HG02970 (cell line): ENCODE measurements around the gene PITPNM3.
"Not testable (repeated sequence)": the region's sequence is repeated elsewhere in the genome, so short reads cannot be mapped to it uniquely, and the experiment has no call there.

ENCODE experiments used
- ATAC-seq: cut with Tn5 transposase; IDR thresholded peaks from one replicate; pipeline ENCODE4 v1.9.1; 2021; ENCODE audit warnings: mild to moderate bottlenecking, moderate library complexity, moderate number of reproducible peaks; ENCODE audit not compliant: unreplicated experiment, low FRiP score

The PITPNM3 gene

DNA sequence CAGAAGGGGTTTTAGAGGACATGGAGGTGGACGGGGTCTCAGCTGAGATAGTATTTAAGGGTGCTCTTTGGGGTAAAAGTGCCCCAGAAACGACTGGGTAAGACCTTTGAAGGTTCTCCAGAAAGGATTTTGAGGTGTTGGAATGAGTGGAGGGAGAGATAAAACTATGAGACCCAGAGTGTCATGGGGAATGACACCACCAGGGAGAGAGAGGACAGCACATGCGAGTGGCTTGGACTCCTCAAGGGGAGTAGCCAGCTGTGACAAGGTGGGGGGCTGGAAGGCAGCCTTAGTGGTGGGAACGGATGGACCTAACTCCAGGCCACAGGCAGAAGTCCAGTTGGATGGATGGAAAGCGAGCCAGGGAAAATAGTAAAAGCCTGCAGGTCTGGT lies 19.2 kb upstream of the PITPNM3 start:
- ATAC-seq = no peak

DNA sequence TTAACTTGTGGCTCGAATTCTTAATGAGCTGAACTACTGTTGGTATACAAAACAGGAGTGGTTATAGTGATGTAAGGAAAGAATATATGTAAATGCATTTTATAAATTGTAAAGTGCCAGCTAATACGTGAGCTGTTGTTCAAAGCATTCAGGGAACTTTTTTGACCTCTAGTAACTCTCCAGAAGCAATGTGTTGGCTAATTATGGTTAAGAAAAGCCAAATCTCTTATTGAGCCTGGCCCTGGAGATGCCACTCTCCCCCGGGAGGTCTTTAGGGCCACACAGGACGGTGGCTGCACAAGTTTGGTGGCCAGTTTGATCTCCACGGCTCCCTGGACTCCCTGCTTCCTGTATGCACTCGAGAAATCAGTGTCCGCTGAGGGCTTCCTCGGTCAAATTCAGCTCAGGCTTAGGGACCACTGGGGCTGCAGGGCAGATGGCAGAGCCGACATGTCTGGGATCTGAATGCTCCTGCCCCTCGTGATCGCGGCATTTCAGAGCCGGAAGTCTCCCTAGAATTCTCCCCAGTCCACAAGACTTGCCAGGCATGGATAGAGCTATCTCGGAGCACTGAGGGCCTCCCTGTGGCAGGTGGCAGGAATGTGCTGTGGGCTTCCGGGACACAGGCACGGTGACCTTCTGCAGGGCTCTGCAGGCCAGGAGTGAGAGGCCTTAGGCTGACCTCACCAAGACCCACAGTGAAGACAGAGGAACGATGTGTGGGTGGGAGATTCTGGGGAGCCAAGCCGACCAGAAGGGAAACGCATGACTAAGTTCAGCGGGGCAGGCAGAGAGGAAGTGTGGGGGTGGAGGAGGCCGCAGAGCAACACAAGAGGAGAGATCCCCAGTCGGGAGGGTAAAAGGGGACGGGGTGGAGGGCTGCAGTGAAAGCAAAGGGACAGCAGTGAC lies 18.6 kb upstream of the PITPNM3 start:
- ATAC-seq = no peak

DNA sequence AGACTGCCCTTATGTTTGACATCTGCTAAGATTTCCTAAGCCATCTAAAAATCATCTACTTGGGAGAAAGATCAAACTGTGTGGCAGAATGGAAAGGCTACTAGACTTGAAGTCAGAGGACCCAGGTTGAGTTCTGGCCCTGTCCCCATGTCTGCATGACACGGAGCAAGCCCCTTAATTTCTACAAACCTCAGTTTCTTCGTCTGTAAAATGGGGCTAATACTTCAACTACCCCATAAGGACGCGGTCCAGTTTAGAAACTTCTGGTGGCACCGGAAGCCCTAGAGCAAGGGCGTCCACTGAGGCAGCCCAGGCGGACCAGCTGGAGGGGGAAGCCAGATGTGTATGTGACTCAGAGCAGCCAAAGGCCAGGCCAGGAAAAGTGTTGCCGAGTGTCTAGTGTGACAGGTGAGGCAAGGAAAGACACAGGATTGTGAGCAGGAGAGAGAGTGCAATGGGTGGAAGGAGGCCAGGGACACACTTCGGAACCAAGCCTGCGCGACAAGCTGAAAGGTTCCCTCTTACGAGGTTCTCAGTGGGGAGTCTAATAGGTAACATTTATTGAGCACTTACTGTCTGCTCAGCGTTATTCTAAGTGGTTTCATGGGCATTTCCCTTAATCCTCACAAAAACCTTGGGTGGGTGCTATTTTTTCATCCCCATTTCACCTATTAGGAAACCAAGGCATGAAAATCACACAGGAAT lies 17.8 kb upstream of the PITPNM3 start:
- ATAC-seq = no peak

DNA sequence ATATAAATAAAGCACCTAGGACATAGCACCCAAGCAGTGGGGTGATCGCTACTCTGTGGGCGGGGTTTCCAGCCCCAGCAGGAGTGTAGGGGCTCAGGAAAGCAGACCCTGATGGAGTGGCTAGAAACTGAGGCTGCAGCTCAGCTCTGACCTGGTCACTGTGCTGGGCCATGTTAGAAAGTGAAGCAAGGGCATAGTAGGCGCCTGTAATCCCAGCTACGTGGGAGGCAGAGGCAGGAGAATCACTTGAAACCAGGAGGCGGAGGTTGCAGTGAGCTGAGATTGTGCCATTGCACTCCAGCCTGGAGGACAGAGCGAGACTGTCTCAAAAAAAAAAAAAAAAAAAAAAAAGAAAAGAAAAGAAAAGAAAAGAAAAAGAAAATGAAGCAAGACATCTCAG lies 17.1 kb upstream of the PITPNM3 start:
- not testable (repeated sequence) for ATAC-seq

DNA sequence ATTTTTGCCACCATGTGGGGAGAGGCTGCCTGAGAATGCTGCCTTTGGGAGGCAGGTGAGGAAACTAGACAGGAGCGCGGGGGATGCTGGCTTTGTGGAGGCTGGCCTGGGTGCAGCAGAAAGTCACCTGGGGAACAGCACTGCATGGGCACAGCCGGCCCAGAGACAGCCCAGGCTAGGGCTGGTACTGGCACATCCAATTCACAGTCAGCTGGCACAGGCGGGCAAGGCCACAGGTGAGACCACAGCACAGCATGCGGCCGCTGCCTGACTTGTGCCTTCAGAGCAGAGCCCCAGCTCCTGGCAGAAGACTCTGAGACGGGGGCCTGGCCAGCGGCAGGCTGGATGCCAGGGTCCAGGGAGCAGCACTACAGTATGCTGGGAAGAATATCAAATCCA lies 16.6 kb upstream of the PITPNM3 start:
- no peak for ATAC-seq

DNA sequence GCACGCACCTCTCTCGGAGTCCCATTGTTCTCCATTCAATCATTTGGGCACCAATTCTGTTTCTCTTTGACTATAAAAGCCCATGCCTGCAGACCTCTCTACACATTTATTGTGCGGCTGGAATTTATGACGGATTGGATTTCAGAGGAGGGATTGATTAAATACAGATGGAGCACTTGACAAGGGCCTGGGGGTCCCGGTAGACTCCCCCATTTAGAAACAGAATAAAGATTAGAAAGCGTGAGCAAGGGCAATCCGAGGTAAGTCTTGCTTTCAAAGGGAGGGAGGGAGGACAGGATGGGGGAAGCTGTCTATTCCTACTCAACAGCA lies 15.1 kb upstream of the PITPNM3 start:
- no peak for ATAC-seq

DNA sequence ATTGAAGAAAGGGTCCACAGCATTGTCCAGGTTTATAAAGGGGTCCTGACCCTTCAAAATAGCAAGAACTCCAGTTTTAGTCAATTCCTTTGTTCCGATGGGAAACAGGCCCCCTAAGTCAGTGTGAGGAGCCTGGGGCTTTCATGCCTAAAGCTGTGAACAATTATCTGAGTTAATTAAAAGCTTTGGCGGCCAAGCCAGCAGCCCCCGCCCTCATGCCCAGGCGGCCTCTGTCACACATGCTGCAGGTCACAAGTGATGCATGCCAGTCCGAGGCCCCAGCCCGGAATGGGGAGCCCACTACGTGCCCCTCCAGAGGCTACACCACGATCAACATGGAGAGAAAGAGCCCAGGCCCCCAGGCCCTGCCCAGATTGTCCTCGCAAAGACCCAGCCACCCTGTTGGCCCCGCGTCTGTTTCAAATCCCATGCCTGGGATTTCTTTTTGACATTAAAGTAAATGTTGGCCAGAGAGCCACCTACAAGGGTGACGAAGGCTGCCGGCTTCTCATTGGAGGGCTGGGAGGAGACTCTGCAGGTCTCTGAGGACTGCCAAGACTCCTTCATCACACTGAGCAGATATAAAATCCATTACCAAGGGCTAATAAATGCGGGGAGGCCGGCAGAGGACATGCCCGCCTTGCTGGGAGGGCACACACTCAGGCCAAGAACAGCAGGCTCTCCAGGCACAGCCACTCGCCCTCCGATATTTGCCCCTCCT lies 14.5 kb upstream of the PITPNM3 start:
- ATAC-seq = no peak

DNA sequence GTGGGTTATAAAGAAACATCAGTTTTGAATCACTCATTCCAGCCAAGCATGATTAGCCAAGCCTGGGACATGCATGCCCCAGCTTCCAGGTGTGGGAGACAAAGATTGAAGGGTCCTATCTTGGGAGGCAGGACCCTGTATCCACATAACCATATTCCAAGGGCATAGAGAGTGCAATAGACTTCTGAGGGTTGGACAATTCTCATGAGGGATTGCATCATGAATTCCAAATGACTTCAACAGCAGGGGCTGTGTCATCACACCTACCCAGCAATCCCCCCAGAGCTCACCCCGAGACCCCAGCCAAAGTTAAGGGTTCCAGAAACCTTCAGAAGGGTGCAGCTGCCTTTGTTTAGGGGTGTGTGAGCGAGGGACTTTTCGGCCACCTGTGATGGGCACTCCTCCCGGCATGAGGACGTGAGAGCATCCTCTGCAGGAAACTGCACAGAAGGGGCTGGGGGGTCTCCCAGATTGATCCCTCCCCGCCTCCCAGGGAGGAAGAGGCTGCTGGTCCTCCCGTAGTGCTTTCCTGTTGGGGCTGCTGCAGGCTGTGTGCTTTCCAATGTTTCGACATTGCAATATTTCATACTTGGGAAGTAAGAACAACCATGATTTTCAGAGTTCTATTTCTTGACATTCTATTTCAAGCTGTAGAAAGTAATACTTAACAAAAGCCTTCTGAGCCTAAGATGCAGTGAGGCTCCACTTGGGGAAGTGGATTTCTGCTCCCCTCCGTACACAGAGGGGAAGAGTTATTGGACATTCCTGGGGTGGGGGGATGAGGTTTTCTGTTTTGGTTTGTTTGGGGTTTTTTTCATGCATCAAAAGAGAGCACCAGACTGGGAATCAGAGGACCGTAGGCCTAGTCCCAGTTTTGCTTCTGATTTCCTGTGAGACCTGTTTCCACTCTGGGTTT lies 13.3 kb upstream of the PITPNM3 start:
- ATAC-seq = no peak

DNA sequence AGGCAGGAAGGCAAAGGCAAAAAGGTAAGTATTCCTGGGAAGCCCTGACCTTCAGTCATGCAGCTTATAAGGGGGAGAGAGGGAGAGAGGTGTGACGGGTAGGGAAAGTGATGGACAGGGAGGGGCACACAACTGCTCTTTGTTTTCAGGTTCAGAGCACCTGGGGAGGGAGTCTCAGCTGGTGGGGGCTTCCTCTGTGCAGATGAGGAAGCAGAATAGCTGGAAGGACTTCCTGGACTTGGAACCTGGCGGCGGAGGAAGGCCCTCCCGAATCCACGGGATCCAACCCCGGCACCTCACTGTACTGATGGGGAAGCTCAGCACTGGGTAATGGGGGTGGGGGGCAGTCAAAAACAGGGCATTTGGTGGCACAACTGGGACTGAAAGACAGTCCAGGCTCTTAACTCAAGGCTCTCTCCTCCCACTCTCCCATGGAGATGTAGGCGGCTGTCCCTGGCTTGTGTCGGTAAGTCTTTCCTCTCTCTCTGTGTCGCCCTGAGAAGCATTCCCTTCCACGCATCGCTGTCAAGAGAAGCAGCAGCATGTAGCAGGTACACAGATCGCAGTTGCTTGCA lies 11.9 kb upstream of the PITPNM3 start:
- no peak for ATAC-seq

DNA sequence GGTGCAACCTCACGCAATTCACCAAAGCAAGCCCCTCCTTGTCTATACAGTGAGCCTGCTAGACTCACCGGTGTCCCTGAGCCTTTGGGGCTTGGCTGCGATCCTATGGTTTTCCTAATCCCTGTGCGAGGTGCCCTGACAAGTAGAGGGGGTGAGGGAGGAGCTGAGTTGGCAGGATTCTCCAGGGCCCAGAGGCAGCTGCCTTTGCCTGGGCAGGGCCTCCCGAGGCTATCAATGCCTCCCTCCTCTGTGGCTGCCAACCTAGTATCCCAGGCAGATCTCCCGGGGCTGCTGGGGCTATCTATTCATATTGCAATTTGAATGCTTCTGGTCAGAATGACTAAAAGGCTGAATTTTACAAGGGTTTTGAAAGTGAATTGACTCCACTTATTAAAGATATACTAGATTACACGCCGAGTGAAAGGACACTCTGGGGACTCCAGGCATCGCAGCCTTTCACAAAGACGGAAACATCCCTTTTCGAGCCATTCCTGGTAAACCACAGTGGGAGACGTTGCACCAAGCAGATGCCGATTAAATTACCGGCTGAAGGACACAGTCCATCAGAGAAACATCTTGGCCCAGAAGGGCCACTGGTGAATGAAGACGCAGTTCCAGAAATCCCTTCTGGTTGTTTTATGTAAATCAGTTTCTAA lies 11.3 kb upstream of the PITPNM3 start:
- no peak for ATAC-seq

DNA sequence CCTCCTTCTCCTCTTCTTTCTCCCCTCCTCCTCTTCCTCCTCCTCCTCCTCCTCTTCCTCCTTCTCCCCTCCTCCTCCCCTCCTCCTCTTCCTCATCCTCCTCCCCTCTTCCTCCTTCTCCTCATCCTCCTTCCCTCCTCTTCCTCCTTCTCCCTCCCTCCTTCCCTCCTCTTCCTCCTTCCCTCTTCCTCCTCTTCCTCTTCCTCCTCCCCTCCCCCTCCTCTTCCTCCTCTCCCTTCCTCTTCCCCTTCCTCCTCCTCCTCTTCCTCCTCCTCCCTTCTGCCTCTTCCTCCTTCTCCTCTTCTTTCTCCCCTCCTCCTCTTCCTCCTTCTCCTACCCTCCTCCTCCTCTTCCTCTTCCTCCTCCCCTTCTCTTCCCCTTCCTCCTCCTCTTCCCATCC lies 5.1 kb upstream of the PITPNM3 start:
- no peak for ATAC-seq

DNA sequence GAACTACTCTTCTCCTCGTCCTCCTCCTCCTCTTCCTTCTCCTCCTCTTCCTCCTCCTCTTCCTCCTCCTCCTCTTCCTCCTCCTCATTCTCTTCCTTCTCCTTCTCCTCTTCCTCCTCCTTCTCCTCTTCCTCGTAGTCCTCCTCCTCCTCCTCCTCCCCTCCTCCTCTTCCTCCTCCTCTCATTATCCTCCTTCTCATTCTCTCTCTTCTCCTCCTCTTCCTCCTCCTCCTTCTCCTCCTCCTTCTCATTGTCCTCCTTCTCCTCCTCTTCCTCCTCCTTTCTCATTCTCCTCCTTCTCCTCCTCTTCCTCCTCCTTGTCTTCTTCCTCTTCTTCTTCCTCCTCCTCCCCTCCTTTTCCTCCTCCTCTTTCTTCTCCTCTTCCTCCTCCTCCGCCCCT lies 4.1 kb upstream of the PITPNM3 start:
- no peak for ATAC-seq

DNA sequence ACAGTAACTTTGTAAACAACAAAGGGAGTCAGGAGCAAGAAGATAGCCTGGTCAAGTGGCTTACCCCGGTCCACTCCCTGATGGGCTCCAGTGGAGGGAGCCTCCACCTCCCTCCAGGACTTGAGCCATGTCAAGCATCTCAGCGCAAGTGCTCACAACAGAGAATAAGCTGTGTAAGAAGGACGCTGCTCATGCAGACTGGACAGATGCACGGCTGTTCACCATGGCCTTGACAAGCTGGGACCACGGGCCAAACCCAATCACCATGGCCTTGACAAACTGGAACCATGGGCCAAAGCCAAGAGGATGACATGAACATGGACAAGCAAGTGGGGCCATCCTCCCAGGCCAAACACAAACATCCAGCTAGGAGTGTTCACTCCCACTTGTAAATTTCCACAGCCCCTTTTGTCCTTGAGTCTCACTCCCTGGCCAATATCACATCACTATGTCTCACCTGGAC lies 3.4 kb upstream of the PITPNM3 start:
- ATAC-seq = no peak

DNA sequence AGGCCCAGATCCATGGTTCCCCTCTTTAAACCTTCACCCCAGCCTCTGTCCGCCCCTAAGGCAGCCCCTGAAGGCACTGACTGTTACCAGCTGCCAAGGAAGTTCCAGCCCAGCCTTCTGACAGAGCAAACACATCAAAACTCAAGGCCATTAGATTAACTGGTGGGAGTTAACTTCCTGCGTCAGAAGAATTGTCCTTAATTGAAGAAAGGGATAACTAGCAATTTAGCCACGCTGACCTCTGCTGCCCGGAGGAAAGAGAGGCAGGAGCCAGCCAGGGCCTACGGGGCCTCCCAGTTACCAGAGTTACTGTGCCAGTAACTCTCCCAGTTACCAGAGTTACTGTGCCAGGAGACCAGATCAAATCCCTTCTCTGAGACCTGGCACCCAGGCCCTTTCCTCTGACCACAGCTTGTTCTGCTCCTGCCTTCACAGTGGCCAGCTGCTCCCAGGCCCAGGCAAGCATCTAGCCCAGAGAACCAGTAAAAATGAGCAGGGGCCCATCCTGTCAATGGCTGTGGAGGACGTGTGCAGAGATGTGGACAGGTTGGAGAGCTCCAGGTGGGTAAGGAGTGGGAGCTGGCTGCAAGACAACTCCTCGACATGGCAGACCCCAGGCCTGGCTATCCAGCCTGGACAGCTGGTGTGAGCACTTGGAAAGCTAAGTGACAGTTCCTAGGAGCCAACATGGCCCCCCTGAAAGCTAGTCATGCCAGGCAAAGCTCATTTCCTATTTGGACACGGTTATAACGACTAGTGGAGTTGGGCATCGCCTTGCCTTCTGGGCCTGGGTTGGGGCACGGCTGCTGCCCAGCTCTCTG lies 2.8 kb upstream of the PITPNM3 start:
- ATAC-seq = no peak

DNA sequence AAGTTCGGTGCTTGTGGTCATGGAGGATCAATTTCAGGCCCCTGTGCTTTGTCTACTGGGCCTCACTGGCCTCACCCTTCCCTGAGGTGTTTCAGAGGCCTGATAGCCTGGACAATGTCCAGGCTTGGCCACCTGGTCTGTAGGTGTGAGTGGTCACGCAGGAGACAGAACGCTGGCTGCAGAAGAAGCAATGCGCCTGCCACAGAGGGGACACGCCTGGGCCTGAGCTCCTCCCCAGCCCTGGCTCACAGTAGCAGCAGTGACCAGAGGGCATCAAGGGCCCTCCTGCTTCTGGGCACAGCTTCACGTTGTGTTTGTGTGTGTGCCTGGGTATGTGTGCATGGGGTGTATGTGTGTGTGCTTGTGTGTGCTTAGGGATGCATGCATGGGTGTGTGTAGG lies 1.9 kb upstream of the PITPNM3 start:
- no peak for ATAC-seq

DNA sequence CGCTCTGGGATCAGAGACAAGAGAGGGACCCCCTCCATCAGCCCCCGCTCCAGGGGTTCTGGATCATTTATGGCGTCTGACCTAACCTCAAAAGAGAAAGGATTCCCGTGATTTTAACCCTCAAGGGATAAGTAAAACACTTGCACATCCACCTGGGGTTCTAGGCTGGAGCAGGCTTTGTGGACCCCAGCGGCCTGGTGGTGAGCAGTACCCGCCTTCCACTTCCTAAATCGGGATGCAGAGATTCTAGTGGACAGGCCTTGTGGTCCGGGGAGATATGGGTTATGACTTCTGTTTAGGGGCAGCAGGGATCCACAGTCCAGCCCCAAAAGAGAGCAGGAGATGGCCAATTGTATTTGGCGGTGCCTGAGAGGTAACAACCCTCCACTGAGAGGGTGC lies 684 bp upstream of the PITPNM3 start:
- ATAC-seq = no peak

DNA sequence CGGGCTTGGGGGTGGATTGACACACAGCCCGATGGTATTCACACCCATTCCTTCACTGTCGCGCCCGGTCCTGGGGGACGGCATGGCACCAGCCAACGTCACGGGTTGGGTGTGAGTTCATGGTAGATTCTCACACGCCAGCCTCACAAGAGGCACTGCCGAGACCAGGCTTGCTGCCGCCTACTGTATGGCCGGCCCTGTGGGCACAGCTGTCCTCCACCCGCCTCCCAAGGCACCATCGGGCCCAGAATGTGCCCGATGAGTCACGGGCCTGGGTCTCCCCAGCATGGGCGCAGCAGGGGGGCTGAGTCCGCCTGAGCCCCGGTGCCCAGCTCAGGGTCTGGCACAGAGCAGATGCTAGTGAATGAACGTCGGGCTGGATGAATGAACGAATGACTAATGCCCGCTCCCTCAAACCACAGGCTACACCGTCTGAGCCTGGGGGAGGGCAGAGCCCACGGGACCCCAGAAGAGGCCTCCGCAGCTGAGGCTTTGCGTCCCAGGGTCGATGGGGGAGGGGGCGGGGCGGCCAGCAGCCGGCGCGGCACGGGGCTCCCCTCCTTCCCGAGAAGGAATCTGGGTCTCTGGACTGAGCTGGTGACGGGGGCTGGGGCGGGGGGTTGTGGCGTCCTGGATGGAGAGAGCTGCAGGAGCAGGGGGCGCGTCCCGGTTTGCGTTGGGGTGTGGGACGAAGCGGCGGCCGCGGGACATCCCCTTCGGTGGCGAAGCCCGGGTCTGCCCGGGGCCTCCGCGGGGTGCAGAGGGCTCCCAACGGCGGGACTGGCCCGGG lies 829 bp downstream of the PITPNM3 start:
- no peak for ATAC-seq

DNA sequence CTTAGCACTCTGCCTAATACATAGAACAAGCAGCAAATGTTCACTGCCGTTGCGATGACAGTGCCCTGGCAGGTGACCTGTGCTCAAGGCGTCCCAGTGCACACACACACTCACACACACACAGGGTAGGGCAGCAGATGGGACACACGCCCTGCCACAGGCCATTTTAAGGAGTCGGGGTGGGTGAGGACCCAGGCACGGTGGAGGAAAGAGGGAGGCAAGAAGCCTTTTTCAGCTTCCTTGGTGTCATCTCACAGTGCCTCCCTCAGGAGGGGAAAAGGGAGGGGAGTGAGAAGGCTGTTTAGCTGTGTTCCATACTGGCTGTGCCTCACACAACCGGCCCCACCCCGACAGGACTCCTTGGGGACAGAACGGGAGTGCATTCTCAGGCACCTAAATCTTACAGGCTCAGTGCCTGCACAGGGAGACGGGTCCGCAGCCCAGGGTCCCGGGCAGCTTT lies 1.5 kb downstream of the PITPNM3 start:
- no peak for ATAC-seq
